ENCODE data around the gene NOP14.
"Not testable (repeated sequence)": the region's sequence is repeated elsewhere in the genome, so short reads cannot be mapped to it uniquely, and the experiment has no call there.

Gene NOP14

GRCh38 chr4:2930135-2930757 lies 33.0 kb downstream of the NOP14 start:
- DNase-seq, result no peak

- no peak for DNase-seq
Measured at GRCh38 chr4:2929469-2929868, 33.7 kb downstream of the NOP14 start.

DNA sequence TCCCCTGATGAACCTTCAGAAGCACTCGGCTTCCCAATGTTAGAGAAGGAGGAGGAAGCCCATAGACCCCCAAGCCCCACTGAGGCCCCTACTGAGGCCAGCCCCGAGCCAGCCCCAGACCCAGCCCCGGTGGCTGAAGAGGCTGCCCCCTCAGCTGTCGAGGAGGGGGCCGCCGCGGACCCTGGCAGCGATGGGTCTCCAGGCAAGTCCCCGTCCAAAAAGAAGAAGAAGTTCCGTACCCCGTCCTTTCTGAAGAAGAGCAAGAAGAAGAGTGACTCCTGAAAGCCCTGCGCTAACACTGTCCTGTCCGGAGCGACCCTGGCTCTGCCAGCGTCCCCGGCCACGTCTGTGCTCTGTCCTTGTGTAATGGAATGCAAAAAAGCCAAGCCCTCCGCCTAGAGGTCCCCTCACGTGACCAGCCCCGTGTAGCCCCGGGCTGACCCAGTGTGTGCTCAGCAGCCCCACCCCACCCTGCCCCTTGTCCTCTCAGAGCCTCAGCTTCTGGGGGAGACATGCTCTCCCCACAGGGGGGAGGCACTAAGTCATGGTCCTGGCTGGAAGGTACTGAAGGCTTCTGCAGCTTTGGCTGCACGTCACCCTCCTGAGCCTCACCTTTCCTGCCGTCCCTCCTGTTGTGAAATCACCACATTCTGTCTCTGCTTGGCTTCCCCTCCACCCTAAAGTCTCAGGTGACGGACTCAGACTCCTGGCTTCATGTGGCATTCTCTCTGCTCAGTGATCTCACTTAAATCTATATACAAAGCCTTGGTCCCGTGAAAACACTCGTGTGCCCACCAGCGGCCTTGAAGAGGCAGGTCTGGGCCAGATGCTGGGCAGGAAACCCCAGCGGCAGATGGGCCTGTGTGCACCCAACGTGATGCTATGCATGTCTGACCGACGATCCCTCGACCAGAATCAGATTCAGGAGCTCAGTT lies 34.7 kb downstream of the NOP14 start:
- no peak for DNase-seq

DNA sequence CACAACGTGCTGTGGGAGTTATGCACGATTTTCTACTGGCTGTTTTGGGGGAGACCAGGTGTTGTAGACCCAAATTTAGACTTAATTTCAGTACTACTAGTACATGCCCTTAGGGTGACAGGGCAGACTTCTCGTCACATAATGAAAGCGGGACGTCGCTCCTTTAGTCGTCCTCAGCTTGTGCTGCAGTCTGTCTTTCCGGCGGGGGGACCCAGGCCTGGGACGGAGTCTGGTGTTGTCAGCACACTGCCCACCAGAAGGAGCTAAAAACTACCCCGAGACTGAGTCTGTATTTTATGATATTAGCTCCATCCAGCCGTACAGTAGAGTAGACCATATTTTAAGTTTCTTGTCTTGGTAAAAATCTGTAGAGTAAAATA lies 35.5 kb downstream of the NOP14 start:
- no peak for DNase-seq

GRCh38 chr4:2927016-2927695 lies 36.0 kb downstream of the NOP14 start:
- no peak for DNase-seq

- DNase-seq, result no peak
Measured at GRCh38 chr4:2925931-2926860, 37.0 kb downstream of the NOP14 start.

DNA sequence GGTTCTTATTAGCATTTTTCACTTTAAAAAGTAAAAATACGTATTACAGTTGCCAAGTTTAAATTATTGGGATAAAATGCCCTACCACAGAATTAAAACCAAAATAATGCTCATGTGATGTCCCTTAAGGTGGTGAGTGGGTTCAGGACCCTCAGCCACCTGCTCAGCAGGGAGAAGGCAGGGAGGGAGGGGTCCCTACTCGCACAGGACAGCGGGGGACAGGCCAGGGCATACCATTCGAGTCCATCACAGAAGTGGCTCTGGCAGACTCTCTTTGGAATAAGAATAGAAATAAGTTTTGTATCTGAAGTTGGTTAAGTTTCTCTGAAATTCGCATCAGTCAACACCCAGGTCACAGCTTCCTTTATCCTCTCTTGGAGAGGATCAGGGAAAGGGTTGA lies 37.7 kb downstream of the NOP14 start:
- DNase-seq, result no peak

- no peak for DNase-seq
Measured at GRCh38 chr4:2924765-2925301, 38.4 kb downstream of the NOP14 start.

GRCh38 chr4:2924286-2924685 lies 38.9 kb downstream of the NOP14 start:
- DNase-seq, result no peak

DNA sequence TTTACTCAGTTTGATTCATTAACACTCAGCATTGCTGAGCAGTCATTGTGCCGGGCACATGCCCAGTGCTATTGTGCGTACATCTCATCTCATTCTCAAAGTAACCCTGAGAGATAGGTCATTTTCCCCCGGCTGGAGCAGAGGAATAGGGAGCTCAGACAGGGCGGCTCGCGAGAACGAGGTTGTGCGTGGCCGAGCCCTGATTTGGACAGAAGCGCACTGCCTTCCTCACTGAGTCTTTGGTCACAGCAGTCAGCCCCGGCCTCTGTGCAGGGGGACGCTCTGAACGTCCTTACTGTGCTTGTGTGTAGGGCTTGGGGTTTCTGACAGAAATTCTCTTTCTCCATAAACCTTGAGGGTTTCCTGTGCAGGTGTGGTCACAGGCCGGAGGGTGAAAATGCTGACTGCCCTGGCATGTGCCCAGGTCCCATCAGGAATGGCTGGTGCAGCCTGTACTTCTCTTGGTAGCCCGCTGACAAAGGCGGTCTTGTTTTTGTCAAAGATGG lies 39.5 kb downstream of the NOP14 start:
- no peak for DNase-seq

DNA sequence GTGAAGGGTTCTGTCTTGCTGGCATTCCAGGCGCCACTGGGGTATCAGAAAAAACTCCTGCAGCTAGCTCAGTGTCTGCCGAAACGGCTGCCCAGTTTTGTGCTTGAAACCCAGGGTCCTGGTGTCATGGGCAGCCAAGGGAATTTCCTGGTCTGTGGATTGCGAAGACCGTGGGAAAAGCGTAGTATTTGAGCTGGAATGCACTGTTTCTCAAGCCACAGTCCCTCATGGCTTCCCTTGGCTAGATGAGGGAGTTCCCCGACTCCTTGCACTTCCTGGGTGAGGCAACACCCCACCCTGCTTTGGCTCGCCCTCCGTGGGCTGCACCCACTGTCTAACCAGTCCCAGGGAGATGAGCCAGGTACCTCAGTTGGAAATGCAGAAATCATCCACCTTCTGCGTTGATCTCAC lies 40.1 kb downstream of the NOP14 start:
- no peak for DNase-seq

GRCh38 chr4:2922453-2923101 lies 40.6 kb downstream of the NOP14 start:
- DNase-seq, result peak; percentile 55 to 56

GRCh38 chr4:2918714-2919113 lies 44.5 kb downstream of the NOP14 start:
- DNase-seq, result not testable (repeated sequence)

DNA sequence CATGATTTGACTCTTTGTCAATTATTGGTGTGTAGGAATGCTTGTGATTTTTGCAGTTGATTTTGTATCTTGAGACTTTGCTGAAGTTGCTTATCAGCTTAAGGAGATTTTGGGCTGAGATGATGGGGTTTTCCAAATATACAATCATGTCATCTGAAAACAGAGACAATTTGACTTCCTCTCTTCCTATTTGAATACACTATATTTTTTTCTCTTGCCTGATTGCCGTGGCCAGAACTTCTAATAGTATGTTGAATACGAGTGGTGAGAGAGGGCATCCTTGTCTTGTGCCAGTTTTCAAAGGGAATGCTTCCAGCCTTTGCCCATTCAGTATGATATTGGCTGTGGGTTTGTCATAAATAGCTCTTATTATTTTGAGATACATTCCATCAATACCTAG lies 44.9 kb downstream of the NOP14 start:
- DNase-seq, result not testable (repeated sequence)

DNA sequence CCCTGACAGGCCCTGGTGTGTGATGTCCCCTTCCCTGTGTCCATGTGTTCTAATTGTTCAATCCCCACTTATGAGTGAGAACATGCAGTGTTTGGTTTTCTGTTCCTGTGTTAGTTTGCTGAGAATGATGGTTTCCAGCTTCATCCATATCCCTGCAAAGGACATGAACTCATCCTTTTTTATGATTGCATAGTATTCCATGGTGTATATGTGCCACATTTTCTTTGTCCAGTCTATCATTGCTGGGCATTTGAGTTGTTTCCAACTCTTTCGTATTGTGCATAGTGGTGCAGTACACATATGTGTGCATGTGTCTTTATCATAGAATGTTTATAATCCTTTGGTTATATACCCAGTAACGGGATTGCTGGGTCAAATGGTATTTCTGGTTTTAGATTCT lies 46.5 kb downstream of the NOP14 start:
- not testable (repeated sequence) for DNase-seq

DNA sequence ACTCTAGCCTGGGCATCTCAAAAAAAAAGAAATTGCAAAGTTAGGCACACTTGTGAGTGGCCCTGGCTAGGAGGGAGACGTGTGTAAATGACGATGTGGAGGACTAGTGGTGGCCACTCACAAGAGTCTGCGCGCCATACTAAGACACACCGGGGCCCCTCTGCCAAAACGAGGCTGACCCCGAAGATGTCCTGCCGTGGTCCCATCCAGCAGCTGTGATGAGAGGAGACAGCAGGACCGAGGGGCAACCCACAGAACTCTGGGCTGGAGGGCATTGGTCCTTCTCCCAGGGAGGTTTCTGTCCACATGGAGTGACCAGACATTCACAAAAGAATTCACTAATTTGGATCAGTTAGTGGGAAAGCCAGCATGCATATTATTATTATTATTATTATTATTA lies 47.4 kb downstream of the NOP14 start:
- DNase-seq, result no peak

GRCh38 chr4:2914256-2915126 lies 48.7 kb downstream of the NOP14 start:
- DNase-seq, result no peak

DNA sequence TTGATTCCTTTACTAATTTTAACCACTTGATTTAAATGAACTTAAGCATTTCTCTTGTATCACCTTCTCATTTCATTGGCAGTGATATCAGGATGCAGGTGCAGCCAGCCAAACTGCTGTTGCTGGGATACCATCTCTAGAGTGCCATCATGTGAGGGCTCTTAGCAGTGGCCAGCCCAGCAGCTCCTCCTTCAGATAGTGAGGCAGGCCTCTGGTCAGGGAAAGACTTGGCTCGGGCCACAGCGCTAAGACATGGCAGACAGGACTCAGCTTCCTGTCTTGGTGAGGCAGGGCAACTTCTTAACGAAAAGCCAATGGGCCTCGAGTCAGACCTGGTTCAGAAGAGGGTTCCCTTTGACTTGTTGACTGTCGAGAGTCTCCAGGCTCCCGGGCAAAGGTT lies 50.0 kb downstream of the NOP14 start:
- no peak for DNase-seq

DNA sequence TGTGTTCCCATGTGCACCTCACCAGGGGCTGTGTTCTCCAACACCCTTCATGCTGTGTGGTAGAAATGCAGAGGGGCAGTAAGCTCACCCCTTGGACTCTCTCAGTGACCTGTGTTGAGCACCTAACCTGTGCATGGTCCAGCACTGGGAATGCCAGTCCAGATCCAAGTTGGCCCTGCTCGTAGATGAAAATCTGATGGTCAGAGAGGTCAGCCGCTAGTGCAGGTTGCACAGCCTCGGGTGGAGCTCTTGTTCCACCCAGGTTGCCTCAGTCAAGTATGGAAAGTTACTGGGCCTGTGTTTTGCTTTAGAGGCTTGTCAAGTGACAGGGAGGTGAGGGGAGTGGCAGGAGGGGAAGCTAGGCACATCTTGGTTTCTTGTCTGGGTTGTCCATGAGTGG lies 51.3 kb downstream of the NOP14 start:
- DNase-seq, result no peak

DNA sequence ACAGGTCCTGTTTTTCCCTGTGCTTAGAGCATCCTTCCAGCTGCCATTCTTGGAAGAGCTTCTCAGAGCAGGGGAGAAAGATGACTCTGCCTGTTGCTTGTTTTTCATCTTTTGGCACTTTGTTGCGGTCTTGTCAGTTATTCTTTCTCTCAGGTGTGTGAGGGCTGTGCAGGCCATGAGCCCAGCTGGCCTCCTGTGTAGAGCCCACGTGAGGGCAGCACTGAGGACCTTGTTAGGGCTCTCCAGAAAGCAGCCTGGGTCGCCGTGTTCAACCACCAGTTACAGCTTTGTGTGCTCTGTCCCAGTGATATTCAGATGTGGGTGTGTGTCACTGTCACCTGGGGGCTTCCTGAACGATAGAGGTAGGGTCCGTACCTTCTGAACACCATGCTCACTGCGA lies 52.8 kb downstream of the NOP14 start:
- no peak for DNase-seq

GRCh38 chr4:2909583-2909982 lies 53.6 kb downstream of the NOP14 start:
- no peak for DNase-seq
